SK-N-SH (cell line): ENCODE results near the gene TMEM151A. TPM values are rescaled to one million over a fixed set of nuclear protein-coding genes. Genes with fewer than 3 reads are reported as not detected.
A peak's percentile ranks its signal among the peaks of the same experiment; 100 is the strongest.

ENCODE experiments used
- CTCF ChIA-PET: fragments of 300-600, 350-600 bp; formaldehyde crosslinking; extraction: SDS; loops from one replicate; lab custom pipeline; 2021; lab: Yijun Ruan, JAX
- POLR2A ChIA-PET: fragments of 350-600 bp; sonication (Branson Sonifier 250); formaldehyde crosslinking; extraction: SDS; loops from one replicate; lab custom pipeline; 2020; ENCODE audit warnings: antibody characterized with exemption, inconsistent platforms; lab: Yijun Ruan, JAX
- DNase-seq: peaks from one replicate; pipeline ENCODE4 v3.0.0; 2012
- H2AFZ ChIP-seq: fragments of 200-600 bp; sonication (generic); 2 replicates; pipeline ENCODE4 v1.8.1; 2016; ENCODE audit warnings: antibody characterized with exemption, mild to moderate bottlenecking, low read depth
- H3F3A ChIP-seq: fragments of 200-600 bp; sonication (generic); replicated peaks from 2 replicates; pipeline ENCODE3; 2016; ENCODE audit warnings: antibody characterized with exemption, mild to moderate bottlenecking; ENCODE audit not compliant: insufficient read depth
- H3K27ac ChIP-seq, 2 experiments: fragments of 200-500 bp in 1 of 2; fragments of 200-600 bp in 1 of 2; sonication (Bioruptor generic) in 1 of 2; sonication (generic), shearing (Covaris generic) in 1 of 2; 2 replicates each; pipeline versions ENCODE4 v1.5.1 to v1.6.1; 2014 to 2016; ENCODE audit warnings: low read depth in 2 of 2, inconsistent platforms in 1 of 2, low read length in 1 of 2, mild to moderate bottlenecking in 1 of 2, mixed read lengths in 1 of 2
- H3K27me3 ChIP-seq: fragments of 200-600 bp; sonication (generic), shearing (Covaris generic); 2 replicates; pipeline ENCODE4 v1.6.1; 2016; ENCODE audit warnings: mixed run types; ENCODE audit not compliant: insufficient read depth
- H3K36me3 ChIP-seq, 2 experiments: fragments of 200-500 bp in 1 of 2; fragments of 200-600 bp in 1 of 2; sonication (Bioruptor generic) in 1 of 2; sonication (generic) in 1 of 2; replicated peaks in 1 of 2; 2 replicates each; pipeline versions ENCODE3 to v1.5.1; 2014 to 2016; ENCODE audit warnings: low read length in 1 of 2, mild to moderate bottlenecking in 1 of 2; ENCODE audit not compliant: insufficient read depth in 2 of 2, control insufficient read depth in 1 of 2
- H3K4me1 ChIP-seq, 2 experiments: fragments of 200-500 bp in 1 of 2; fragments of 200-600 bp in 1 of 2; sonication (Bioruptor generic) in 1 of 2; sonication (generic), shearing (Covaris generic) in 1 of 2; 2 replicates each; pipeline versions ENCODE4 v1.5.1 to v1.6.1; 2014 to 2016; ENCODE audit warnings: low read depth in 1 of 2, low read length in 1 of 2, mixed run types in 1 of 2; ENCODE audit not compliant: insufficient read depth in 2 of 2, control insufficient read depth in 1 of 2
- H3K4me2 ChIP-seq: fragments of 200-600 bp; sonication (generic), shearing (Covaris generic); 2 replicates; pipeline ENCODE4 v1.6.1; 2017; ENCODE audit warnings: mixed run types
- H3K4me3 ChIP-seq, 2 experiments: fragments of 200-500 bp in 1 of 2; fragments of 200-600 bp in 1 of 2; sonication (Bioruptor generic) in 1 of 2; sonication (generic), shearing (Covaris generic) in 1 of 2; 2 replicates each; pipeline versions ENCODE4 v1.5.1 to v1.8.1; 2014 to 2016; ENCODE audit warnings: low read depth in 2 of 2, inconsistent platforms in 1 of 2, low read length in 1 of 2, mild to moderate bottlenecking in 1 of 2, mixed read lengths in 1 of 2, moderate library complexity in 1 of 2
- H3K79me2 ChIP-seq: fragments of 200-600 bp; sonication (generic); 2 replicates; pipeline ENCODE4 v1.8.1; 2017; ENCODE audit warnings: mild to moderate bottlenecking; ENCODE audit not compliant: insufficient read depth
- H3K9ac ChIP-seq: fragments of 200-600 bp; sonication (generic); 2 replicates; pipeline ENCODE4 v1.6.1; 2017; ENCODE audit warnings: mixed run types
- H3K9me2 ChIP-seq: fragments of 200-600 bp; sonication (generic); 2 replicates; pipeline ENCODE4 v1.6.1; 2017; ENCODE audit warnings: mixed run types
- H3K9me3 ChIP-seq: fragments of 200-600 bp; sonication (generic); 2 replicates; pipeline ENCODE4 v1.6.1; 2017; ENCODE audit warnings: mixed run types, mild to moderate bottlenecking, moderate library complexity
- H4K20me1 ChIP-seq: fragments of 200-600 bp; sonication (generic); 2 replicates; pipeline ENCODE4 v1.6.1; 2017; ENCODE audit warnings: mild to moderate bottlenecking, mixed run types; ENCODE audit not compliant: insufficient read depth
- EP300 ChIP-seq, 2 experiments: IDR thresholded peaks; 2 replicates each; pipeline versions ENCODE4 v1.4.0 to v1.6.1; 2012; ENCODE audit warnings: borderline replicate concordance in 1 of 2, low read depth in 1 of 2, low read length in 1 of 2
- EZH2phosphoT487 ChIP-seq: fragments of 200-600 bp; sonication (generic); IDR thresholded peaks from 2 replicates; pipeline ENCODE4 v1.6.1; 2017; ENCODE audit warnings: low read depth, mixed run types, mild to moderate bottlenecking, antibody characterized with exemption, moderate library complexity, borderline replicate concordance
- FOXJ3 ChIP-seq: sonication (generic); formaldehyde crosslinking; IDR thresholded peaks from 2 replicates; pipeline ENCODE4 v1.5.1; 2020; ENCODE audit warnings: mild to moderate bottlenecking, missing genetic modification reagents
- FOXM1 ChIP-seq: IDR thresholded peaks from 2 replicates; pipeline ENCODE4 v1.4.0; 2012; ENCODE audit warnings: low read depth, mild to moderate bottlenecking
- JUND ChIP-seq: IDR thresholded peaks from 2 replicates; pipeline ENCODE4 v1.4.0; 2012
- RAD21 ChIP-seq: IDR thresholded peaks from 2 replicates; pipeline ENCODE4 v1.6.1; 2012; ENCODE audit warnings: mild to moderate bottlenecking, low read length
- REST ChIP-seq: IDR thresholded peaks from 2 replicates; pipeline ENCODE4 v1.6.1; 2012; ENCODE audit warnings: mild to moderate bottlenecking, low read depth, low read length, moderate library complexity
- RFX5 ChIP-seq: IDR thresholded peaks from 2 replicates; pipeline ENCODE4 v1.6.1; 2012; ENCODE audit warnings: mild to moderate bottlenecking, improper control_type of control experiment, low read length
- RXRA ChIP-seq: IDR thresholded peaks from 2 replicates; pipeline ENCODE4 v1.4.0; 2012; ENCODE audit warnings: low read depth, mild to moderate bottlenecking, borderline replicate concordance
- SMC3 ChIP-seq: IDR thresholded peaks from 2 replicates; pipeline ENCODE4 v1.6.1; 2012; ENCODE audit warnings: low read depth, low read length, improper control_type of control experiment
- TAF1 ChIP-seq: IDR thresholded peaks from 2 replicates; pipeline ENCODE4 v1.6.1; 2012; ENCODE audit warnings: low read depth, mild to moderate bottlenecking, low read length, moderate library complexity, borderline replicate concordance
- USF2 ChIP-seq: fragments of 150-350 bp; IDR thresholded peaks from 2 replicates; pipeline ENCODE4 v1.6.1; 2017; ENCODE audit warnings: antibody characterized with exemption, low read length, low read depth, borderline replicate concordance
- WGBS: methylation state at CpG from one replicate; pipeline ENCODE4 v1.1.6; 2017; ENCODE audit warnings: low lambda C conversion rate; 5-methylcytosine and 5-hydroxymethylcytosine counted together
- polyA plus RNA-seq, 3 experiments: library from polyadenylated mRNA; depleted of rRNA; stranded (reverse); fragments of >200 nt; gene quantifications; 2 replicates each; pipeline ENCODE4 v1.2.3, GENCODE V29; 2012
- TF ChIP-seq, protein P1 (sequence below): IDR thresholded peaks from 2 replicates; pipeline ENCODE4; 2012
- TF ChIP-seq, protein P2 (sequence below): IDR thresholded peaks from 2 replicates; pipeline ENCODE4 v1.4.0; 2012; ENCODE audit warnings: low read depth
- TF ChIP-seq, protein P3 (sequence below): fragments of 150-350 bp; IDR thresholded peaks from 2 replicates; pipeline ENCODE4 v1.6.1; 2016; ENCODE audit warnings: mild to moderate bottlenecking, low read depth, low read length

TMEM151A gene
- polyA plus RNA-seq, 1 of the 3 experiments (the other 2 are of a cell fraction): 0.35 TPM

GRCh38 chr11:66344550-66345315 lies 53.0 kb downstream of the TMEM151A start, which contains the start of gene BRMS1 (continued):
- TF ChIP-seq, protein P1, sequence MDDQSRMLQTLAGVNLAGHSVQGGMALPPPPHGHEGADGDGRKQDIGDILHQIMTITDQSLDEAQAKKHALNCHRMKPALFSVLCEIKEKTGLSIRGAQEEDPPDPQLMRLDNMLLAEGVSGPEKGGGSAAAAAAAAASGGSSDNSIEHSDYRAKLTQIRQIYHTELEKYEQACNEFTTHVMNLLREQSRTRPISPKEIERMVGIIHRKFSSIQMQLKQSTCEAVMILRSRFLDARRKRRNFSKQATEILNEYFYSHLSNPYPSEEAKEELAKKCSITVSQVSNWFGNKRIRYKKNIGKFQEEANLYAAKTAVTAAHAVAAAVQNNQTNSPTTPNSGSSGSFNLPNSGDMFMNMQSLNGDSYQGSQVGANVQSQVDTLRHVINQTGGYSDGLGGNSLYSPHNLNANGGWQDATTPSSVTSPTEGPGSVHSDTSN: peak; percentile 12; the same call in 1 of the 2 replicates

- peak overlapping the region; percentile 72 to 85 for H3K27ac ChIP-seq
- no peak for TF ChIP-seq EP300 (IDR thresholded peaks at IDR 0.05; ENCODE audit: borderline replicate concordance in 1 of 2, low read depth in 1 of 2, low read length in 1 of 2)
- no peak for TF ChIP-seq FOXM1
- no peak for TF ChIP-seq FOXJ3 (CRISPR knock-in tag)
- no peak for TF ChIP-seq REST
- TF ChIP-seq, protein P2, sequence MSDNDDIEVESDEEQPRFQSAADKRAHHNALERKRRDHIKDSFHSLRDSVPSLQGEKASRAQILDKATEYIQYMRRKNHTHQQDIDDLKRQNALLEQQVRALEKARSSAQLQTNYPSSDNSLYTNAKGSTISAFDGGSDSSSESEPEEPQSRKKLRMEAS: no peak
- no peak for TF ChIP-seq TAF1
- no peak for TF ChIP-seq USF2
- no peak for TF ChIP-seq SMC3
- no peak for TF ChIP-seq RXRA
- TF ChIP-seq JUND: no peak
- TF ChIP-seq EZH2phosphoT487: no peak
- TF ChIP-seq, protein P3, sequence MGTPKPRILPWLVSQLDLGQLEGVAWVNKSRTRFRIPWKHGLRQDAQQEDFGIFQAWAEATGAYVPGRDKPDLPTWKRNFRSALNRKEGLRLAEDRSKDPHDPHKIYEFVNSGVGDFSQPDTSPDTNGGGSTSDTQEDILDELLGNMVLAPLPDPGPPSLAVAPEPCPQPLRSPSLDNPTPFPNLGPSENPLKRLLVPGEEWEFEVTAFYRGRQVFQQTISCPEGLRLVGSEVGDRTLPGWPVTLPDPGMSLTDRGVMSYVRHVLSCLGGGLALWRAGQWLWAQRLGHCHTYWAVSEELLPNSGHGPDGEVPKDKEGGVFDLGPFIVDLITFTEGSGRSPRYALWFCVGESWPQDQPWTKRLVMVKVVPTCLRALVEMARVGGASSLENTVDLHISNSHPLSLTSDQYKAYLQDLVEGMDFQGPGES: no peak
- no peak for TF ChIP-seq RFX5
- no peak for TF ChIP-seq RAD21
- TF ChIP-seq, all 33 proteins: peak for 0
- Histone ChIP-seq H3K27me3 (no peaks in the 10 kb centered on the region), H3K9me3 (no peaks in the 10 kb centered on the region), H3K9me2 (no peaks in the 10 kb centered on the region), H4K20me1 (no peaks in the 10 kb centered on the region), H3K79me2 (peaks cover 27% of the 10 kb centered on the region), H3K4me1 (peaks cover 24 to 37% of the 10 kb centered on the region in 2 experiments; a peak in 3 of 4 replicates), H3K4me3 (peak overlapping the region; percentile 95 to 96), H3F3A (peaks cover 14% of the 10 kb centered on the region), H3K36me3 (peaks cover 3 to 19% of the 10 kb centered on the region in 2 experiments), H2AFZ (peak overlapping the region; percentile 94), H3K9ac (peak overlapping the region; percentile 91), H3K4me2 (peak overlapping the region; percentile 96)
- WGBS: 0% methylated on average over 3 of the region's 7 CpGs
- ChIA-PET POLR2A (interaction anchor here (3.8 kb wide), 1 partner anchor 33 kb away, joined by 19 read pairs; no protein-coding TSS in a partner anchor), CTCF (interaction anchor here (2.1 to 6.6 kb wide), 6 partner anchors 11 to 63 kb away, joined by 7 to 62 read pairs (median 18); partner anchors contain the start of gene RIN1)
- no peak for DNase-seq
Observed at GRCh38 chr11:66345316-66345649, 53.6 kb downstream of the TMEM151A start.
